Panc1 (cell line): ENCODE results near the gene SLC39A7. TPM values are rescaled to one million over a fixed set of nuclear protein-coding genes. Genes with fewer than 3 reads are reported as not detected.

Experiments
- ATAC-seq: fragments of 200-7000 bp; cut with Tn5 transposase; 2 replicates; pipeline ENCODE4 v1.9.1; 2020; ENCODE audit warnings: mild to moderate bottlenecking, moderate library complexity
- BruUV-seq: library from RNA; stranded (reverse); fragments of 400-500 nt; replicated peaks from 2 replicates; lab custom pipeline; 2021; lab: Mats Ljungman, UMichigan
- CTCF ChIA-PET: fragments of 300-600 bp; sonication (Branson Sonifier 250); formaldehyde crosslinking; loops from one replicate; lab custom pipeline; 2022; ENCODE audit warnings: antibody characterized with exemption; lab: Charles Lee
- POLR2A ChIA-PET: fragments of 300-600 bp; sonication (Branson Sonifier 250); formaldehyde crosslinking; loops from one replicate; lab custom pipeline; 2022; ENCODE audit warnings: antibody characterized with exemption; lab: Charles Lee
- DNase-seq: peaks from one replicate; pipeline ENCODE4 v3.0.0-alpha.2; 2010; ENCODE audit warnings: low read depth, low spot score
- H3K27ac ChIP-seq: 2 replicates; pipeline ENCODE4 v1.5.1; 2011; ENCODE audit warnings: mild to moderate bottlenecking, low read length, inconsistent platforms
- H3K27me3 ChIP-seq: fragments of 200-500 bp; sonication (Bioruptor generic); 2 replicates; pipeline ENCODE4 v1.6.0; 2014; ENCODE audit warnings: low read length, inconsistent platforms; ENCODE audit not compliant: control insufficient read depth, insufficient read depth
- H3K36me3 ChIP-seq: fragments of 200-500 bp; sonication (Bioruptor generic); 2 replicates; pipeline ENCODE4 v1.5.1; 2014; ENCODE audit warnings: inconsistent platforms, mild to moderate bottlenecking, low read length, moderate library complexity; ENCODE audit not compliant: control insufficient read depth, insufficient read depth
- H3K4me1 ChIP-seq: 2 replicates; pipeline ENCODE4 v1.5.1; 2011; ENCODE audit warnings: inconsistent platforms, mild to moderate bottlenecking, low read length, moderate library complexity; ENCODE audit not compliant: control insufficient read depth, insufficient read depth
- H3K4me3 ChIP-seq, 2 experiments: 2 replicates each; pipeline ENCODE4 v1.5.1; 2011 to 2012; ENCODE audit warnings: low read depth in 2 of 2, low read length in 2 of 2, mild to moderate bottlenecking in 2 of 2, inconsistent platforms in 1 of 2, moderate library complexity in 1 of 2
- H3K9me3 ChIP-seq: fragments of 200-500 bp; sonication (Bioruptor generic); 2 replicates; pipeline ENCODE4 v1.5.1; 2014; ENCODE audit warnings: low read depth, mild to moderate bottlenecking, inconsistent platforms, low read length, moderate library complexity; ENCODE audit not compliant: control insufficient read depth, insufficient read depth
- POLR2AphosphoS5 ChIP-seq: IDR thresholded peaks from 2 replicates; pipeline ENCODE4 v1.6.1; 2012; ENCODE audit warnings: mild to moderate bottlenecking, low read depth, low read length, moderate library complexity
- SIN3A ChIP-seq: IDR thresholded peaks from 2 replicates; pipeline ENCODE4 v1.6.1; 2012; ENCODE audit warnings: low read depth, mild to moderate bottlenecking, low read length, moderate library complexity, borderline replicate concordance; ENCODE audit not compliant: insufficient read depth
- TCF7L2 ChIP-seq: IDR thresholded peaks from 2 replicates; pipeline ENCODE4 v1.6.1; 2011; ENCODE audit warnings: mild to moderate bottlenecking, low read depth, low read length, inconsistent platforms
- in situ Hi-C: cut with HindIII; loops from 2 replicates; pipeline ENCODE4 v1.10.0; 2016; ENCODE audit warnings: low sequenced_read_pairs, low pct_unique_long_range_greater_than_20kb
- intact Hi-C: fragments of 100-400 bp; cut with micrococcal nuclease; formaldehyde crosslinking; loops from one replicate; pipeline ENCODE4 v1.10.0; 2022; ENCODE audit not compliant: unreplicated experiment
- total RNA-seq: library from RNA; stranded (reverse); gene quantifications from one replicate; pipeline ENCODE4 v1.2.1, GENCODE V29; 2021; ENCODE audit not compliant: unreplicated experiment
- TF ChIP-seq, protein P1 (sequence below), 2 experiments: IDR thresholded peaks; 2 replicates each; pipeline ENCODE4 v1.6.1; 2011 to 2012; ENCODE audit warnings: low read depth in 2 of 2, control low read depth in 1 of 2, low read length in 1 of 2, mild to moderate bottlenecking in 1 of 2, moderate library complexity in 1 of 2; ENCODE audit not compliant: insufficient read depth in 1 of 2
- TF ChIP-seq, protein P2 (sequence below): fragments of 450-650 bp; IDR thresholded peaks from 2 replicates; pipeline ENCODE4 v1.5.1; 2017; ENCODE audit warnings: mild to moderate bottlenecking

SLC39A7 gene
- total RNA-seq, 1 experiment from 2014 or later = 135 TPM

DNA sequence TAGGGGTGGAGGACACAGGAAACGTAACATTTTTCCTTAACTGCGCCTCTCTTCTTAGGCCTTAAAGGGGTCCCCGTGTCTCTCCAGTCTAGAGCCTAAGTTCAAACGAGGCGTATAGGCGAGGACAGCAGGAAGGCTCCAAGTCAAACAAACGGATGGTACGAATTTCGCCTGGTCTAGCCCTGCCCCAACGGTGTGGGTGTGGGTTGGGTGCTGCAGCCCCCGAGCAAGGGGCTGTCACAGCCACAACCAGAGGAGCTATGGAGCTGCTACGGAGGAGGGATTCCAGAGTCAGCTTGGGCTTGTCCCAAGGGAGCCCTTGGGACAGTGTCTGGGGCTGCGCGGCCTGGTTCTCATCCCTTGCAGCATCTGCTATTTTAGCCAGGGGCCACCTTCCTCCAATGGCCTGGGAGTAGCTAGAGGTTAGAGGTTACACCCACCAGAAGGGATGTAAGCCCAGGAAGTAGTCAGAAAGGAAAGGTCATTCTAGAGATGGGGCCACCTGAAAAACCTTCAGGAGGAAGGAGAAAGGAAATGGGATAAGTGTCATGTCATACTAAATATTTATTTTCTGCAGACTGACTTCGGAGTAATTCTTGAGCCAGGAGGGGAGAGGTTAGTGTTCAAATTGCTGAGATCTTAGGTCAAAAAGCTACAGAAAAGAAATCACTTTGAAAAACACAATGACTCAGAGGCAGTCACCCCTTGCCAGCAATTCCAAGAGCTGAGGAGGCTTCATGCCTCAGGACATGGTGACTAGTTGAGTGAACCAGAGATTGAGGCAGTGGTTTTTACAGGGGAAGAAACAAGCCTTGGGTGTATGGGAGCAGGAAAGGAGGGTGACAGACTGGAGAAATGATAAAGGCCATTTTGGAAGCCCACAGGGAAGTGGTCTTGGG lies 49.3 kb downstream of the SLC39A7 start:
- intact Hi-C loops = loop anchor here (2.0 to 10.0 kb wide), 2 partner anchors 131 to 235 kb away; no protein-coding TSS in a partner anchor
- CTCF ChIA-PET = interaction anchor here (1.9 kb wide), 1 partner anchor 53 kb away, joined by 9 read pairs; no protein-coding TSS in a partner anchor
- Histone ChIP-seq H3K4me1 (peaks cover 14% of the 10 kb centered on the region), H3K36me3 (peaks cover 4% of the 10 kb centered on the region; the same call in 1 of the 2 replicates), H3K9me3 (no peaks in the 10 kb centered on the region), H3K27me3 (no peaks in the 10 kb centered on the region), H3K4me3 (peak overlapping the region; percentile 67 to 82), H3K27ac (peak overlapping the region; percentile 98)
- ATAC-seq = peak; percentile 9
- TSS peak; percentile 76 for BruUV-seq
- no peak for DNase-seq
- TF ChIP-seq SIN3A = no peak
- TF ChIP-seq POLR2AphosphoS5 = no peak
- TF ChIP-seq, protein P1, sequence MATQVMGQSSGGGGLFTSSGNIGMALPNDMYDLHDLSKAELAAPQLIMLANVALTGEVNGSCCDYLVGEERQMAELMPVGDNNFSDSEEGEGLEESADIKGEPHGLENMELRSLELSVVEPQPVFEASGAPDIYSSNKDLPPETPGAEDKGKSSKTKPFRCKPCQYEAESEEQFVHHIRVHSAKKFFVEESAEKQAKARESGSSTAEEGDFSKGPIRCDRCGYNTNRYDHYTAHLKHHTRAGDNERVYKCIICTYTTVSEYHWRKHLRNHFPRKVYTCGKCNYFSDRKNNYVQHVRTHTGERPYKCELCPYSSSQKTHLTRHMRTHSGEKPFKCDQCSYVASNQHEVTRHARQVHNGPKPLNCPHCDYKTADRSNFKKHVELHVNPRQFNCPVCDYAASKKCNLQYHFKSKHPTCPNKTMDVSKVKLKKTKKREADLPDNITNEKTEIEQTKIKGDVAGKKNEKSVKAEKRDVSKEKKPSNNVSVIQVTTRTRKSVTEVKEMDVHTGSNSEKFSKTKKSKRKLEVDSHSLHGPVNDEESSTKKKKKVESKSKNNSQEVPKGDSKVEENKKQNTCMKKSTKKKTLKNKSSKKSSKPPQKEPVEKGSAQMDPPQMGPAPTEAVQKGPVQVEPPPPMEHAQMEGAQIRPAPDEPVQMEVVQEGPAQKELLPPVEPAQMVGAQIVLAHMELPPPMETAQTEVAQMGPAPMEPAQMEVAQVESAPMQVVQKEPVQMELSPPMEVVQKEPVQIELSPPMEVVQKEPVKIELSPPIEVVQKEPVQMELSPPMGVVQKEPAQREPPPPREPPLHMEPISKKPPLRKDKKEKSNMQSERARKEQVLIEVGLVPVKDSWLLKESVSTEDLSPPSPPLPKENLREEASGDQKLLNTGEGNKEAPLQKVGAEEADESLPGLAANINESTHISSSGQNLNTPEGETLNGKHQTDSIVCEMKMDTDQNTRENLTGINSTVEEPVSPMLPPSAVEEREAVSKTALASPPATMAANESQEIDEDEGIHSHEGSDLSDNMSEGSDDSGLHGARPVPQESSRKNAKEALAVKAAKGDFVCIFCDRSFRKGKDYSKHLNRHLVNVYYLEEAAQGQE (IDR thresholded peaks at IDR 0.05; ENCODE audit: insufficient read depth in 1 of 2, low read depth in 2 of 2, low read length in 1 of 2) = no peak
- TF ChIP-seq TCF7L2 = no peak
- POLR2A ChIA-PET = interaction anchor here (0.5 to 1.1 kb wide), 3 partner anchors 10 to 278 kb away, joined by 3 to 4 read pairs (median 4); no protein-coding TSS in a partner anchor
- in situ Hi-C loops = no loop called here

DNA sequence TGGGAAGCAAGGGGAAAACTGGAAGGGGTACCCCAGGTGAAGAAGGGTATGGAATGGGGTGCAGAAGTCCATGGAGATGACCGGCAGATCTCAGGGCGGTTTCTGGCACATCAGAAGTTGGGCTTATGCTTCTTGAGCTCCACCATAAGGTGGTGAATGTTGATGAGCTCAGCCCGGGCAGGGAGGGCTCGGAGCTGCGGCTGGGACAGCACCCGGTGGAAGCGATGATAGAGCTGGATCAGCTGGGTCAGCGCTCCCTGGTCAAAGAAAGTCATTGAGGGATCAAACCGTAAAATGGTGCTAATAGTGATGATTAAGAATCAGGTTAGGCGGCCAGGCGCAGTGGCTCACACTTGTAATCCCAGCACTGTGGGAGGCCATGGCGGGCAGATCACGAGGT lies 50.1 kb downstream of the SLC39A7 start:
- Histone ChIP-seq H3K4me1 (peaks cover 14% of the 10 kb centered on the region), H3K27me3 (no peaks in the 10 kb centered on the region), H3K4me3 (no peak overlapping the region), H3K27ac (peak overlapping the region; percentile 98; the same call in 1 of the 2 replicates), H3K36me3 (peaks cover 4% of the 10 kb centered on the region; the same call in 1 of the 2 replicates), H3K9me3 (no peaks in the 10 kb centered on the region)
- no TSS peak for BruUV-seq
- in situ Hi-C loops = no loop called here
- intact Hi-C loops = no loop called here
- POLR2A ChIA-PET = interaction anchor here (1.1 to 1.2 kb wide), 2 partner anchors 10 to 279 kb away, joined by 4 read pairs; no protein-coding TSS in a partner anchor
- CTCF ChIA-PET = no interaction called here
- DNase-seq (no peak), ATAC-seq (no peak)
- TF ChIP-seq, protein P2, sequence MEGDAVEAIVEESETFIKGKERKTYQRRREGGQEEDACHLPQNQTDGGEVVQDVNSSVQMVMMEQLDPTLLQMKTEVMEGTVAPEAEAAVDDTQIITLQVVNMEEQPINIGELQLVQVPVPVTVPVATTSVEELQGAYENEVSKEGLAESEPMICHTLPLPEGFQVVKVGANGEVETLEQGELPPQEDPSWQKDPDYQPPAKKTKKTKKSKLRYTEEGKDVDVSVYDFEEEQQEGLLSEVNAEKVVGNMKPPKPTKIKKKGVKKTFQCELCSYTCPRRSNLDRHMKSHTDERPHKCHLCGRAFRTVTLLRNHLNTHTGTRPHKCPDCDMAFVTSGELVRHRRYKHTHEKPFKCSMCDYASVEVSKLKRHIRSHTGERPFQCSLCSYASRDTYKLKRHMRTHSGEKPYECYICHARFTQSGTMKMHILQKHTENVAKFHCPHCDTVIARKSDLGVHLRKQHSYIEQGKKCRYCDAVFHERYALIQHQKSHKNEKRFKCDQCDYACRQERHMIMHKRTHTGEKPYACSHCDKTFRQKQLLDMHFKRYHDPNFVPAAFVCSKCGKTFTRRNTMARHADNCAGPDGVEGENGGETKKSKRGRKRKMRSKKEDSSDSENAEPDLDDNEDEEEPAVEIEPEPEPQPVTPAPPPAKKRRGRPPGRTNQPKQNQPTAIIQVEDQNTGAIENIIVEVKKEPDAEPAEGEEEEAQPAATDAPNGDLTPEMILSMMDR = no peak
- TF ChIP-seq SIN3A = no peak
- TF ChIP-seq POLR2AphosphoS5 = no peak
- TF ChIP-seq, protein P1 (IDR thresholded peaks at IDR 0.05; ENCODE audit: insufficient read depth in 1 of 2, low read depth in 2 of 2, low read length in 1 of 2) = no peak
- TF ChIP-seq TCF7L2 = no peak
